CD14-positive monocyte (primary cell): ENCODE measurements around the gene SOCS3. TPM values are rescaled to one million over a fixed set of nuclear protein-coding genes. Genes with fewer than 3 reads are reported as not detected.

Source experiments
- DNase-seq, 3 donors: peaks; one replicate each; pipeline ENCODE4 v3.0.0-alpha.2; 2011 to 2022
- H2AFZ ChIP-seq: 2 replicates; pipeline ENCODE4 v1.6.0; 2012; ENCODE audit warnings: mild to moderate bottlenecking, low read depth, low read length, inconsistent platforms; ENCODE audit not compliant: insufficient read depth, poor library complexity, severe bottlenecking
- H3K27ac ChIP-seq, 2 donors: 1 replicate in 1 of 2; 2 replicates in 1 of 2; pipeline ENCODE4 v1.5.1; 2012 to 2013; ENCODE audit warnings: low read length in 2 of 2, control low read depth in 1 of 2, inconsistent platforms in 1 of 2, low read depth in 1 of 2, mild to moderate bottlenecking in 1 of 2
- H3K27me3 ChIP-seq, 2 donors: one replicate each; pipeline versions ENCODE4 v1.6.0 to v1.6.1; 2011 to 2013; ENCODE audit warnings: low read length in 2 of 2; ENCODE audit not compliant: control insufficient read depth in 2 of 2, insufficient read depth in 2 of 2
- H3K36me3 ChIP-seq, 2 donors: replicated peaks in 1 of 2; 1 replicate in 1 of 2; 2 replicates in 1 of 2; pipeline versions ENCODE4 v1.5.1 to v1.6.1; 2012 to 2013; ENCODE audit warnings: low read length in 2 of 2, control low read depth in 1 of 2, inconsistent platforms in 1 of 2, mild to moderate bottlenecking in 1 of 2; ENCODE audit not compliant: insufficient read depth in 2 of 2, control insufficient read depth in 1 of 2
- H3K4me1 ChIP-seq, 2 donors: 1 replicate in 1 of 2; 2 replicates in 1 of 2; pipeline versions ENCODE4 v1.5.1 to v1.6.1; 2012 to 2013; ENCODE audit warnings: low read length in 2 of 2, control low read depth in 1 of 2, inconsistent platforms in 1 of 2, mild to moderate bottlenecking in 1 of 2, moderate library complexity in 1 of 2; ENCODE audit not compliant: insufficient read depth in 2 of 2, control insufficient read depth in 1 of 2
- H3K4me2 ChIP-seq: replicated peaks from 2 replicates; pipeline ENCODE3; 2012; ENCODE audit warnings: low read length, moderate library complexity, mild to moderate bottlenecking; ENCODE audit not compliant: poor library complexity, severe bottlenecking; ENCODE audit errors: extremely low read depth
- H3K4me3 ChIP-seq, 3 experiments: fragments of 200-600 bp in 1 of 3; sonication (generic) in 1 of 3; replicated peaks in 1 of 3; 1 replicate in 2 of 3; 2 replicates in 1 of 3; pipeline ENCODE4 v1.5.1; 2011 to 2013; ENCODE audit warnings: low read length in 3 of 3, mild to moderate bottlenecking in 3 of 3, control low read depth in 2 of 3, low read depth in 2 of 3, inconsistent platforms in 1 of 3, moderate library complexity in 1 of 3
- H3K79me2 ChIP-seq: 2 replicates; pipeline ENCODE4 v1.6.0; 2012; ENCODE audit warnings: mild to moderate bottlenecking, control low read depth, inconsistent platforms, low read length, moderate library complexity; ENCODE audit not compliant: insufficient read depth
- H3K9ac ChIP-seq: 2 replicates; pipeline ENCODE4 v1.6.0; 2017; ENCODE audit warnings: low read length, mild to moderate bottlenecking; ENCODE audit not compliant: insufficient read depth, poor library complexity, severe bottlenecking
- H3K9me3 ChIP-seq, 2 donors: replicated peaks in 1 of 2; 1 replicate in 1 of 2; 2 replicates in 1 of 2; pipeline versions ENCODE4 v1.5.1 to v1.6.1; 2012 to 2013; ENCODE audit warnings: low read length in 2 of 2, control low read depth in 1 of 2; ENCODE audit not compliant: control insufficient read depth in 1 of 2, insufficient read depth in 1 of 2
- H4K20me1 ChIP-seq: 2 replicates; pipeline ENCODE4 v1.6.0; 2012; ENCODE audit warnings: mild to moderate bottlenecking, low read length, control low read depth, moderate library complexity; ENCODE audit not compliant: insufficient read depth
- H3K27ac Mint-ChIP-seq, 7 donors: one replicate each; pipeline ENCODE4 v1.8.0; 2020; ENCODE audit warnings: mild to moderate bottlenecking in 7 of 7, mixed read lengths in 7 of 7, moderate library complexity in 6 of 7, inconsistent platforms in 2 of 7
- H3K27me3 Mint-ChIP-seq, 3 donors: one replicate each; pipeline ENCODE4 v1.8.0; 2021 to 2022; ENCODE audit warnings: low read depth in 3 of 3, mild to moderate bottlenecking in 3 of 3, mixed read lengths in 3 of 3, moderate library complexity in 3 of 3, inconsistent platforms in 1 of 3
- H3K36me3 Mint-ChIP-seq, 2 donors: one replicate each; pipeline ENCODE4 v1.8.0; 2020; ENCODE audit warnings: mixed read lengths in 2 of 2, inconsistent platforms in 1 of 2, mild to moderate bottlenecking in 1 of 2
- H3K4me1 Mint-ChIP-seq: one replicate; pipeline ENCODE4 v1.8.0; 2020; ENCODE audit warnings: mild to moderate bottlenecking, mixed read lengths
- H3K4me3 Mint-ChIP-seq, 2 donors: one replicate each; pipeline ENCODE4 v1.8.0; 2020; ENCODE audit warnings: mild to moderate bottlenecking in 2 of 2, mixed read lengths in 2 of 2, moderate library complexity in 1 of 2
- H3K9me3 Mint-ChIP-seq, 7 donors: one replicate each; pipeline ENCODE4 v1.8.0; 2020 to 2022; ENCODE audit warnings: mixed read lengths in 7 of 7, mild to moderate bottlenecking in 6 of 7, moderate library complexity in 6 of 7, inconsistent platforms in 2 of 7
- WGBS: methylation state at CpG from one replicate; pipeline ENCODE4 v1.1.5; 2013; ENCODE audit warnings: missing lambda C conversion rate; ENCODE audit not compliant: insufficient coverage; 5-methylcytosine and 5-hydroxymethylcytosine counted together
- intact Hi-C, 2 donors: fragments of 100-400 bp; cut with micrococcal nuclease; formaldehyde crosslinking; loops; one replicate each; pipeline versions ENCODE4 v1.15.0 to v1.15.1; 2023
- polyA plus RNA-seq, 3 donors: library from polyadenylated mRNA; depleted of rRNA in 1 of 3; unstranded in 2 of 3; stranded (reverse) in 1 of 3; fragments of 300-500 nt in 2 of 3; fragments of >200 nt in 1 of 3; fragmentation: Illumina TruSeq in 2 of 3; gene quantifications; 1 replicate in 2 of 3; 2 replicates in 1 of 3; pipeline ENCODE4 v1.2.3, GENCODE V29; 2012 to 2021
- TF ChIP-seq, protein P1 (sequence below): fragments of 200-600 bp; IDR thresholded peaks from one replicate; pipeline ENCODE4 v1.8.0; 2022; ENCODE audit warnings: antibody characterized with exemption, mild to moderate bottlenecking

Gene SOCS3
- polyA plus RNA-seq, 3 donors = 123 to 441 (median 144) TPM

DNA sequence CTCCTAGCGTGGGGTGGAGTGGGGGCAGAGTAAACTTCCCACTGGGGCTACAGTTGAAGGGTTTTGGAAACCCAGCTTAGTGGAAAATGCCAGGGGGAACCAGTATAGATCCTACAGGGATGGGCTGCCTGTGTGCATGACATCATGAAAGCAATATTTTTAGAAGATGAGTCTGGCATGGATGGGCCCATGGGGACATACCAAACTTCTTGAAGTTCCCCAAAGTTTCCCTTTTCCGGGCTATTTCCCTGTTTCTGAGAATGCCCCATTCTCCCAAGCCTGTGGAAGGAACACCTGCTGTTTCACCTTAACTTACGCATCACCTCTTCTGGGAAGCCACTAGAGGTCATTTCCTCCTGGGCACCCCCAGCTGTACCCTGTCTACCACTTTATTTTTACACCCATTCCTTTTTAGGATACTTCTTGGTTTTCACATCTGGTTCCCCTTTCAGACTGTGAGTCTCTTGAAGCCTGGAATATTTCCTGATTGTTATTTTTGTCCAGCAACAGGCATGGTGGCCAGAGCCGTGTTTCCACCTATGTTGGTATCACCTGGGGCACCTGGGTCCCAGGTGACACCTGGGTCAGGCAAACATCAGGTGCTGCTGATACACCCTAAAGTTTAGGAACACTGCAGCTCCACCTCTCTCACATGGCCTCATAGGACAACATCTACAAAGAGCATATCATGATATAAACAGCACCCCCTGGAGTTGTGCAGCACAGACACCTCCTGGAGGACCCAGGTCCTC is 9.8 kb downstream of the SOCS3 start:
- Histone ChIP-seq H3K9me3 (no peaks in the 10 kb centered on the region), H4K20me1 (no peaks in the 10 kb centered on the region), H3K4me3 (no peak overlapping the region), H3K9ac (no peak overlapping the region), H3K27ac (no peak overlapping the region), H3K4me1 (peaks cover 52 to 57% of the 10 kb centered on the region in 2 donors), H2AFZ (no peak overlapping the region), H3K79me2 (no peaks in the 10 kb centered on the region), H3K4me2 (peak overlapping the region; percentile 14), H3K36me3 (no peaks in the 10 kb centered on the region), H3K27me3 (peaks cover 0 to 18% of the 10 kb centered on the region in 2 donors)
- H3K9me3 Mint-ChIP-seq = peaks cover 0 to 4% (median 0%) of the 10 kb centered on the region in 7 donors
- intact Hi-C loops = no loop called here
- TF ChIP-seq, protein P1, sequence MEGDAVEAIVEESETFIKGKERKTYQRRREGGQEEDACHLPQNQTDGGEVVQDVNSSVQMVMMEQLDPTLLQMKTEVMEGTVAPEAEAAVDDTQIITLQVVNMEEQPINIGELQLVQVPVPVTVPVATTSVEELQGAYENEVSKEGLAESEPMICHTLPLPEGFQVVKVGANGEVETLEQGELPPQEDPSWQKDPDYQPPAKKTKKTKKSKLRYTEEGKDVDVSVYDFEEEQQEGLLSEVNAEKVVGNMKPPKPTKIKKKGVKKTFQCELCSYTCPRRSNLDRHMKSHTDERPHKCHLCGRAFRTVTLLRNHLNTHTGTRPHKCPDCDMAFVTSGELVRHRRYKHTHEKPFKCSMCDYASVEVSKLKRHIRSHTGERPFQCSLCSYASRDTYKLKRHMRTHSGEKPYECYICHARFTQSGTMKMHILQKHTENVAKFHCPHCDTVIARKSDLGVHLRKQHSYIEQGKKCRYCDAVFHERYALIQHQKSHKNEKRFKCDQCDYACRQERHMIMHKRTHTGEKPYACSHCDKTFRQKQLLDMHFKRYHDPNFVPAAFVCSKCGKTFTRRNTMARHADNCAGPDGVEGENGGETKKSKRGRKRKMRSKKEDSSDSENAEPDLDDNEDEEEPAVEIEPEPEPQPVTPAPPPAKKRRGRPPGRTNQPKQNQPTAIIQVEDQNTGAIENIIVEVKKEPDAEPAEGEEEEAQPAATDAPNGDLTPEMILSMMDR = peak; percentile 16
- H3K4me3 Mint-ChIP-seq = peak overlapping the region; percentile 34 to 72
- DNase-seq = peak in 2 of 3 donors; percentile 20 to 74
- peaks cover 48% of the 10 kb centered on the region for H3K4me1 Mint-ChIP-seq
- H3K27me3 Mint-ChIP-seq = peaks cover 19 to 32% (median 21%) of the 10 kb centered on the region in 3 donors
- WGBS = 35% methylated on average over 4 of the region's 4 CpGs
- peaks cover 0 to under 1% of the 10 kb centered on the region in 2 donors for H3K36me3 Mint-ChIP-seq
- H3K27ac Mint-ChIP-seq = peak overlapping the region; percentile 24 to 92 (median 76)

DNA sequence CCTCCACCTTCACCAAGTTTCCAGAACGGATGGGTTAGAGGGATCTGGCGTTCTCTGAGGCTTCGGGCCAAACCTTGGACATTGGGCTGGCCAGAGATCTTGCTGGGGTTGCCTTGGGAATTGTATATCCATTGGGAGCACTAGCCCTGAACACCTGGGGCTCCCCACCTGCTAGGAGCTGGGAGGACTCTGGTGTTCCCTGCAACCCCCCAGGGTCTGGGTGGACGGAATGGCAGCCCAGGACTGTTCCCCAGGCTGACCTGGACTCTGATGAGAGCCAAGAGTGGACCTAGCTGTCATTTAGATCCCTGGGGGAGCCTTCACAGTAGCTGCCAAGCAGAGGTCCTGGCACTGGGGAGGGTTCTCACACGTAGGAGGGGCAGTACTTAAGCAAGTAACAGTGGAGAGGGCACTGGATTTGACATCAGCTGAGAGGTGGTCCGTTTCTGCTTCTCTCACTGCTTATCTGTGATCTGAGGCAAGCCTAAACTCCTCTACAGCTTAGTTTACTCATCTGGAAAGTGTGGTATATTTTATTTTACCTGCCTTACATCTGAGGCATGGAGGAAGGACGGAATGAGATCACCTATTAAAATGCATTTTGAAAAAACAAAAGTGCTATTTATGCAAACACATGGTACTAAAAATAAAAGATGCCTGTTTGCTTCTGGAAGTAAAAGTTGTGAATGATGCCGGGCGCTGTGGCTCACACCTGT is 11.7 kb downstream of the SOCS3 start:
- peaks cover 0 to 21% of the 10 kb centered on the region in 2 donors for H3K27me3 ChIP-seq
- 96% methylated on average over 4 of the region's 9 CpGs for WGBS
- H2AFZ ChIP-seq = no peak overlapping the region
- H3K36me3 ChIP-seq = no peaks in the 10 kb centered on the region
- TF ChIP-seq, protein P1 = no peak
- H3K9me3 Mint-ChIP-seq = peaks cover 0 to 4% (median 0%) of the 10 kb centered on the region in 7 donors
- peaks cover 19 to 34% (median 23%) of the 10 kb centered on the region in 3 donors for H3K27me3 Mint-ChIP-seq
- no peak overlapping the region for H3K4me3 Mint-ChIP-seq
- no peak for DNase-seq
- peaks cover 45% of the 10 kb centered on the region for H3K4me1 Mint-ChIP-seq
- H3K36me3 Mint-ChIP-seq = no peaks in the 10 kb centered on the region
- H3K4me2 ChIP-seq = no peak overlapping the region
- peaks cover 43 to 50% of the 10 kb centered on the region in 2 donors for H3K4me1 ChIP-seq
- intact Hi-C loops = no loop called here
- H3K4me3 ChIP-seq = no peak overlapping the region
- no peak overlapping the region for H3K27ac Mint-ChIP-seq
- no peak overlapping the region for H3K27ac ChIP-seq
- H3K79me2 ChIP-seq = no peaks in the 10 kb centered on the region
- H3K9me3 ChIP-seq = no peaks in the 10 kb centered on the region
- H4K20me1 ChIP-seq = no peaks in the 10 kb centered on the region
- H3K9ac ChIP-seq = no peak overlapping the region
